HG03159 (cell line): Measurements from ENCODE around the gene NGF.

Source experiments
- ATAC-seq: cut with Tn5 transposase; IDR thresholded peaks from one replicate; pipeline ENCODE4 v1.9.1; 2021; ENCODE audit warnings: mild to moderate bottlenecking, moderate library complexity; ENCODE audit not compliant: unreplicated experiment

Gene NGF

GRCh38 chr1:115283681-115284146 lies 54.3 kb downstream of the NGF start:
- no peak for ATAC-seq

GRCh38 chr1:115283249-115283648 lies 54.8 kb downstream of the NGF start:
- ATAC-seq = no peak

- no peak for ATAC-seq
Measured at GRCh38 chr1:115282807-115283208, 55.2 kb downstream of the NGF start.

GRCh38 chr1:115281143-115281542 lies 56.9 kb downstream of the NGF start:
- no peak for ATAC-seq

GRCh38 chr1:115280064-115280463 lies 58.0 kb downstream of the NGF start:
- ATAC-seq = no peak

GRCh38 chr1:115278211-115278610 lies 59.8 kb downstream of the NGF start:
- ATAC-seq = no peak

- no peak for ATAC-seq
Measured at GRCh38 chr1:115277276-115277675, 60.8 kb downstream of the NGF start.

- no peak for ATAC-seq
Measured at GRCh38 chr1:115275216-115275615, 62.8 kb downstream of the NGF start.

- no peak for ATAC-seq
Measured at GRCh38 chr1:115274467-115274866, 63.6 kb downstream of the NGF start.

- no peak for ATAC-seq
Measured at GRCh38 chr1:115266729-115267421, 71.2 kb downstream of the NGF start.

- no peak for ATAC-seq
Measured at GRCh38 chr1:115265099-115265498, 73.0 kb downstream of the NGF start.

GRCh38 chr1:115262886-115263285 lies 75.2 kb downstream of the NGF start:
- ATAC-seq = no peak

- ATAC-seq = no peak
Measured at GRCh38 chr1:115261496-115261895, 76.6 kb downstream of the NGF start.

- no peak for ATAC-seq
Measured at GRCh38 chr1:115258302-115258866, 79.7 kb downstream of the NGF start.

- no peak for ATAC-seq
Measured at GRCh38 chr1:115257591-115257990, 80.5 kb downstream of the NGF start.

- no peak for ATAC-seq
Measured at GRCh38 chr1:115255154-115255553, 82.9 kb downstream of the NGF start.

GRCh38 chr1:115252585-115252984 lies 85.5 kb downstream of the NGF start:
- no peak for ATAC-seq

GRCh38 chr1:115251856-115252255 lies 86.2 kb downstream of the NGF start:
- ATAC-seq = no peak

GRCh38 chr1:115251340-115251748 lies 86.7 kb downstream of the NGF start:
- ATAC-seq = no peak

- ATAC-seq = no peak
Measured at GRCh38 chr1:115246526-115246925, 91.5 kb downstream of the NGF start.

- ATAC-seq = no peak
Measured at GRCh38 chr1:115245227-115245626, 92.8 kb downstream of the NGF start.

GRCh38 chr1:115242543-115242942 lies 95.5 kb downstream of the NGF start:
- ATAC-seq = no peak

- no peak for ATAC-seq
Measured at GRCh38 chr1:115241309-115241708, 96.7 kb downstream of the NGF start.
